Measurements from ENCODE around the gene HOMEZ.
A peak's percentile ranks its signal among the peaks of the same experiment; 100 is the strongest.

The HOMEZ gene

DNA sequence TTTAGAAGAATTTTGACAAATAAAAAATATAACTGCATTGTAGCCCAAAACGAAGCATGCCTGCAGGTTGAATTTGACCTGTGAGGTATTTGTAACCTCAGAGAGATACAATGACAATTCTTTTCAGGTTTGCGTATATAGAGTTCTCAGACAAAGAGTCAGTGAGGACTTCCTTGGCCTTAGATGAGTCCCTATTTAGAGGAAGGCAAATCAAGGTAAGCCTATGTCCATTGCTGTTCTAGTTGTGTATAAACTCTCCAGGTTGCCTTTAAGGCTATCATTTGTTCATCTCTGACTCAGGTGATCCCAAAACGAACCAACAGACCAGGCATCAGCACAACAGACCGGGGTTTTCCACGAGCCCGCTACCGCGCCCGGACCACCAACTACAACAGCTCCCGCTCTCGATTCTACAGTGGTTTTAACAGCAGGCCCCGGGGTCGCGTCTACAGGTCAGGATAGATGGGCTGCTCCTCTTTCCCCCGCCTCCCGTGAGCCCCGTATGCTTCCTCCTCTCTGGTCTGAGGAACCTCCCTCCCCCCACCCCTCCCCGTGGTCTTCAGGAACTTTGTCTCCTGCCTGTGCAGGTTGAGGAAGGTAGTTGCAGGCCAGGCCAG lies 38.0 kb upstream of the HOMEZ start:
- no peak for FAIRE-seq
- TF ChIP-seq, protein P1, sequence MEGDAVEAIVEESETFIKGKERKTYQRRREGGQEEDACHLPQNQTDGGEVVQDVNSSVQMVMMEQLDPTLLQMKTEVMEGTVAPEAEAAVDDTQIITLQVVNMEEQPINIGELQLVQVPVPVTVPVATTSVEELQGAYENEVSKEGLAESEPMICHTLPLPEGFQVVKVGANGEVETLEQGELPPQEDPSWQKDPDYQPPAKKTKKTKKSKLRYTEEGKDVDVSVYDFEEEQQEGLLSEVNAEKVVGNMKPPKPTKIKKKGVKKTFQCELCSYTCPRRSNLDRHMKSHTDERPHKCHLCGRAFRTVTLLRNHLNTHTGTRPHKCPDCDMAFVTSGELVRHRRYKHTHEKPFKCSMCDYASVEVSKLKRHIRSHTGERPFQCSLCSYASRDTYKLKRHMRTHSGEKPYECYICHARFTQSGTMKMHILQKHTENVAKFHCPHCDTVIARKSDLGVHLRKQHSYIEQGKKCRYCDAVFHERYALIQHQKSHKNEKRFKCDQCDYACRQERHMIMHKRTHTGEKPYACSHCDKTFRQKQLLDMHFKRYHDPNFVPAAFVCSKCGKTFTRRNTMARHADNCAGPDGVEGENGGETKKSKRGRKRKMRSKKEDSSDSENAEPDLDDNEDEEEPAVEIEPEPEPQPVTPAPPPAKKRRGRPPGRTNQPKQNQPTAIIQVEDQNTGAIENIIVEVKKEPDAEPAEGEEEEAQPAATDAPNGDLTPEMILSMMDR (IDR thresholded peaks at IDR 0.05; ENCODE audit: insufficient read depth, missing control alignments), result no peak
- DNase-seq (ENCODE audit: insufficient read length, low spot score), result no peak

DNA sequence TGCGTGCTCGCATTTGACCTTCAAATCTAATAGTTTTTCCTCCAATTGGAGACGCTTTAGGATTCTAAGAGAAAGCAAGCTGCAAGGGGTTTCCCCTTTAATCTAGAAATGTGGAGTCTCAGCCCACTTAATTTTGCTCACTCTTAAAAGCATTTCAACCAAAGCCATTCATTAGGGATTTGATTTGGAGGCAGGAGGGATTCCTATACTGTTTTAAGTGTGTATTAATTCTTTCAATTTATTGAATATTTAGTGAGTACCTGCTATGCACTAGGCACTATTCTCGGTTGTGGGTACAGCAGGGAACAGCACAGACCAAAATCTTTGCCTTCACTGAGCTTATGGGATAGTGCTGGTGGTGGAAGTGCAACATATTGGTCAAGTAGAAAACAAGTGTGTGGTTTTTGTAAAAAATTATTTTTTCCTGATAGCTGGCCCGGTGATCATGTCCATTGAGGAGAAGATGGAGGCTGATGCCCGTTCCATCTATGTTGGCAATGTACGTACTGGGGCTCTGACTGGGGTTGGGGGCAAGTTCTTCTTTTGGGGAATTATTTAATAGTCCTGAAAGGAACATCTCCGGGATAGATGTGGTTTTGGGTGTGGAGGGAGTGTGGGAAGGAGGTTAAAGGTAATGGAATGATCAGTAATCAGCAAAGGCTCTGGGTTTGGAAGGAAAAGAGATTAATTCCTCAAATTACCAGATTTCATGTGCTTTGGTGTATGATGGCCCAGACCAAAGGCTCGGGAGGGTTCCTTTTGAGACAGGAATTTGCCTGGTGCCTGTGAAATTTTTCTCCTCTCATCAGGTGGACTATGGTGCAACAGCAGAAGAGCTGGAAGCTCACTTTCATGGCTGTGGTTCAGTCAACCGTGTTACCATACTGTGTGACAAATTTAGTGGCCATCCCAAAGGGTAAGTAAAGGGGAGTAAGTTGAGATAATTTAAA lies 36.9 kb upstream of the HOMEZ start:
- no peak for FAIRE-seq
- TF ChIP-seq, protein P1 (IDR thresholded peaks at IDR 0.05; ENCODE audit: insufficient read depth, missing control alignments), result no peak
- no peak for DNase-seq (ENCODE audit: insufficient read length, low spot score)

DNA sequence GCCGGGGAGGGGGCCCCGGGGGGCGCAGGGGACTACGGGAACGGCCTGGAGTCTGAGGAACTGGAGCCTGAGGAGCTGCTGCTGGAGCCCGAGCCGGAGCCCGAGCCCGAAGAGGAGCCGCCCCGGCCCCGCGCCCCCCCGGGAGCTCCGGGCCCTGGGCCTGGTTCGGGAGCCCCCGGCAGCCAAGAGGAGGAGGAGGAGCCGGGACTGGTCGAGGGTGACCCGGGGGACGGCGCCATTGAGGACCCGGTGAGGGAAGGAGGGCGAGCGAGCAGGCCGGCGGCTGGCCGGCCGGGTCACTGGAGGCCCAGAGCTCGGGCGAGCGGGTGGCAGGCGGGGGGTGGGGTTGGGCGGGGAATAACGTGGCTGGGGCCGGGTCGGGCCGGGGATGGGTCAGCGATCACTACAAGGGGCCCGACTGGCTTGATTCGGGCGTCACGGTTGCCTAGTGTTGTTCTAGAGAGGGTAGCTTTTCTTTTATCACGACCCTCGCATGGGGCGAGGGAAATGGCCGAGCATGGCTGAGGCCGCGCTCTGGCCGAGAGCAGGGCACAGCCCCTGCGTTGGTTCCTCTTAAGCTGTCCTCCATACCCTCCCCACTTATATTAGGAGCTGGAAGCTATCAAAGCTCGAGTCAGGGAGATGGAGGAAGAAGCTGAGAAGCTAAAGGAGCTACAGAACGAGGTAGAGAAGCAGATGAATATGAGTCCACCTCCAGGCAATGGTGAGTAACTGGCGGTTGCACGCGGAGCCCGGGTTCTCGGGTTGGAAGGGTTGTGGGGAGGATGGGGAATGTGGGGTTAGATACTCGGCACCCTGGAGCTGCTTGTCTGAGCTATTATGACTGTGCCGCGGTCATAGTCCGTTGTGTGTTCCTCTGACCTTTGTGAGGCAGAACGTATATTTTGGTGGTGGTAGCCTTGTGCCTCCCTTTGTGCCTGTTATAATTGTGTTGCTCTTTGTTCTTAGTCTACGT lies 35.9 kb upstream of the HOMEZ start:
- DNase-seq (ENCODE audit: insufficient read length, low spot score) (no peak), FAIRE-seq (no peak)
- TF ChIP-seq, protein P1 (IDR thresholded peaks at IDR 0.05; ENCODE audit: insufficient read depth, missing control alignments), result no peak

DNA sequence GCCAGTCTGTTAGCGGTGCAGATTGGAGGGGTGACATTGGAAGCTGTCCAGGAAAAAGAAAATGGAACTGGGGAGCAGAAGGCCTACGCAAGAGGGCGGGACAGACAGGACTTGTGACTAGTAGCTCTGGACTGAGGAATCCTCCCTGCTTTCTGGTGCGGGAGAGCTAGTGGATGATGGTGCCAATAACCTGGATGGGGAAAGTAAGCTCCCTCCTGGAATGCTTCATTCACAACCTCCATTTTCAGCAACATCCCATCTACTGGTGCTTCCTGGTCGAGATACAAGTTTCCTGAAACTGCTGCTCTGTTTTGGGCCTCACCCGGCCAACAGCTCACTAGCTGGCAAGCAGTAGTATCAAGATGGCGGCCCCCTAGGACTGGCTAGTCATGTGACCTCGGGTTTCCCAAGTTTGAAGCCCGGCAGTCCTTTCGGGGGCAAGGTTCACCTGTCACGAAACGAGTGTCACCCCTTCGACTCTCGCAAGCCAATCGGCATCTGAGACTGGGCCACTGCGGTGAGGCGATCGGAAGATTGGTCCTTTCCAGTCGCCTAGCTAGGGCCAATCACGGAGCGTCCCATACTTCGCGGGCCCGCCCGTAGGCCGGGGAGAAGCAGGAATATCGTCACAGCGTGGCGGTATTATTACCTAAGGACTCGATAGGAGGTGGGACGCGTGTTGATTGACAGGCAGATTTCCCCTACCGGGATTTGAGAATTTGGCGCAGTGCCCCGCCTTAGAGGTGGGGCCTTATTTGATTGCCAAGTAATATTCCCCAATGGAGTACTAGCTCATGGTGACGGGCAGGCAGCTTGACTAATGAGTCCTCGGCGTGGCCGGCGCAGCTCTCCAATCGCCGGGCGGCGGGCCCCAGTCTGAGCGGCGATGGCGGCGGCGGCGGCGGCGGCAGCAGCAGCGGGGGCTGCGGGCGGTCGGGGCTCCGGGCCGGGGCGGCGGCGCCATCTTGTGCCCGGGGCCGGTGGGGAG lies 34.9 kb upstream of the HOMEZ start, which contains the start of gene PABPN1:
PABPN1 (plus strand) TSS at position 874 of the 988 bp plus-strand sequence; CDS start at position 887, 13 bp downstream.
- DNase-seq (ENCODE audit: insufficient read length, low spot score), result peak; percentile 69
- TF ChIP-seq, protein P1 (IDR thresholded peaks at IDR 0.05; ENCODE audit: insufficient read depth, missing control alignments), result no peak
- no peak for FAIRE-seq

DNA sequence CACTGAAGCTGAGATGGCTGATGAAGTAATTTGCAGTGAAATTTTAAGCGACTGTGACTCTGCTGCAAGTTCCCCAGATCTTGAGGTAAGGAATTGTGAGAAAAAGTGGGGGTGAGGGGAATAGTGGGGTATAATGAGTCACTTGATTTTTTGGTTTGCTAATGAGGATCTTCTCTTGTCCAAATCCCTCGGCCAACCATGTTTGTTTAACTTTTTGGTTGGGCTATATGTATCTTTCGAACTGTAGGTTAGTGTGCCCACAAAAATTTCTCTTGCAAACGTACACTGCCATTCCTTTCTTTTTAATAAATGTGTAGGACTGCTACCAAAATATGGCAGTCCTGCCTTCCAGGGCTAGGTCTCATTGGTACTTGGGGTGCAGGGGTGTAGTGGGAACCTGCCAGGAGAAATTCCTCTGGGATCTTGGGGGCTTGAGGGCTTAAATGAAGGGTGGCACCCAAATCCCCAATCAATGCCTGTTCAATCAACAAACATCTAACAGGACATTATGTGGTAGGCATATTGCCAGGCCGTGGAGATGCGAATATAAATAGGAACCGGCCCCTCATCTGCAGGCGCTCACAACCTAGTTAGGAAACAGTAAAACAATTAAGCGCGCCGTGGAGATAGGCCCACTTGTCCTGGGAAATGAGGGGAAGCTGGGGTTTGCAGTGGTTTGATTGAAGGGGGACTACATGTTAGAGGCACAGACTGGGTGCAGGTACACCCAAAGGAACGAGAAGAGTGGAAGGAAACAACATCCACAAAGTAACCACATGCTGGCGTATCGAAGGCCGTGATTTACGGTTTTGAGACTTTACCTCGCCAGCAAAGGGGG lies 34.0 kb upstream of the HOMEZ start:
- FAIRE-seq (no peak), DNase-seq (ENCODE audit: insufficient read length, low spot score) (no peak)
- TF ChIP-seq, protein P1 (IDR thresholded peaks at IDR 0.05; ENCODE audit: insufficient read depth, missing control alignments), result no peak
